ENCODE measurements around the gene AVL9.

The AVL9 gene

DNA sequence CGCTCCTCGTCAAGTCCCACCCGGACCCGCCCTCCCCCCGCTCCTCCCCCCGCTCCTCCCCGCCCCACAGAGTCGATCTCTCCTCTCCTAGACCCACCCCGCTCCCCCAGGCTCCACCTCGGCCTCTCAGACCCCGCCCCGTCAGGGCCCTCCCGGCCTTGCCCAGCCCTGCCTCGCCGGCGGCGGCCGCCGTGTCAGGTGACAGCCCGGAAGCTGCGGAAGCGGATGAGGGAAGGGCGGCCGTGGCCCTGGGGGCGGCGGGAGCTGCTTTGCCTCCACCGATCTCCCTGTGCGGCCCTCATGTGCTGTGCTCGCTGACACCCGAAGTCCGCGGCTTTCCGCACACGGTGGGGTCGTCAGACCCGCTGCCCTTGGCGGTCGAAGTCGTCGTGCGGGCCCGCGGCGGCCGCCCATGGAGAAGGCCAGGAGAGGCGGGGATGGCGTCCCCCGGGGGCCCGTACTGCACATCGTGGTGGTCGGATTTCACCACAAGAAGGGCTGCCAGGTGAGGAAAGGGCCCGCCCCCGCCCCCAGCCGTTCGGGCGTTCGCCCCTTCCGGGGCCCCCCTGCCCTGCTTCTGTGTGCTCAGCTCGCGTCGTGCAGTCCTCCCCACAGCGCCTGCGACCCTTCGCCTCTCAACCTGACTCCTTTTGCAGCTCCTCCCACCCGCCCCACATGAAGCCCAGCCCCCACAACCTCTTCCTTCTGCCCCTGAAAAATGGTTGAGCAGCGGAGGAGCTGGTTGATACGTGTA, at the start of gene AVL9:
Gene AVL9, plus strand, starts transcription at position 192 of the 754 bp plus-strand sequence. Its CDS starts 221 bp downstream, at position 413.
- peak within 1 kb of the TSS; percentile 75 for H3K4me3 ChIP-seq (ENCODE audit: low read length)
- peak; percentile 97 for DNase-seq (ENCODE audit: low read depth)
- TF ChIP-seq, protein P1, sequence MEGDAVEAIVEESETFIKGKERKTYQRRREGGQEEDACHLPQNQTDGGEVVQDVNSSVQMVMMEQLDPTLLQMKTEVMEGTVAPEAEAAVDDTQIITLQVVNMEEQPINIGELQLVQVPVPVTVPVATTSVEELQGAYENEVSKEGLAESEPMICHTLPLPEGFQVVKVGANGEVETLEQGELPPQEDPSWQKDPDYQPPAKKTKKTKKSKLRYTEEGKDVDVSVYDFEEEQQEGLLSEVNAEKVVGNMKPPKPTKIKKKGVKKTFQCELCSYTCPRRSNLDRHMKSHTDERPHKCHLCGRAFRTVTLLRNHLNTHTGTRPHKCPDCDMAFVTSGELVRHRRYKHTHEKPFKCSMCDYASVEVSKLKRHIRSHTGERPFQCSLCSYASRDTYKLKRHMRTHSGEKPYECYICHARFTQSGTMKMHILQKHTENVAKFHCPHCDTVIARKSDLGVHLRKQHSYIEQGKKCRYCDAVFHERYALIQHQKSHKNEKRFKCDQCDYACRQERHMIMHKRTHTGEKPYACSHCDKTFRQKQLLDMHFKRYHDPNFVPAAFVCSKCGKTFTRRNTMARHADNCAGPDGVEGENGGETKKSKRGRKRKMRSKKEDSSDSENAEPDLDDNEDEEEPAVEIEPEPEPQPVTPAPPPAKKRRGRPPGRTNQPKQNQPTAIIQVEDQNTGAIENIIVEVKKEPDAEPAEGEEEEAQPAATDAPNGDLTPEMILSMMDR (IDR thresholded peaks at IDR 0.05; ENCODE audit: insufficient read depth, low read depth, low read length, missing control alignments) = no peak

DNA sequence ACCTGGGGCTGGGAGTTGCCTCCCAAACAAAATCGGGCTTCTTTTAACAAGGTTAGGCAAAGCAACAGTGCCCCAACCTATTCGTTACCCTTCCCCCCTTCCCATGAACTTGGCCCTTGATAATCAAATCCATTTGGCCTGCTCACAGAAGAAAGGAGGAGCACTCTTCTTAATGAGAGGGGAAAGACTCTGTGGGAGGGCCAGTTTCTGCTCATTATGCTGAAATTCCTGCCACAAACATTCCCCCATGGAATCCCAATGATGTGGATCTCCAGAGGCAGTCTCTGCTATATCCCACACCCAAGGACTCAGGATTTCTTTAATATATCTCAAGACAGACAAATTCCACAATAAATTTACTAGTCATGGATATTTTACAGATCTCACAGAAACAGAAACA, 48.1 kb upstream of the AVL9 start:
- TF ChIP-seq, protein P1 (IDR thresholded peaks at IDR 0.05; ENCODE audit: insufficient read depth, low read depth, low read length, missing control alignments) = no peak
- DNase-seq (ENCODE audit: low read depth) = no peak
- H3K4me3 ChIP-seq (ENCODE audit: low read length) = no peak overlapping the region

DNA sequence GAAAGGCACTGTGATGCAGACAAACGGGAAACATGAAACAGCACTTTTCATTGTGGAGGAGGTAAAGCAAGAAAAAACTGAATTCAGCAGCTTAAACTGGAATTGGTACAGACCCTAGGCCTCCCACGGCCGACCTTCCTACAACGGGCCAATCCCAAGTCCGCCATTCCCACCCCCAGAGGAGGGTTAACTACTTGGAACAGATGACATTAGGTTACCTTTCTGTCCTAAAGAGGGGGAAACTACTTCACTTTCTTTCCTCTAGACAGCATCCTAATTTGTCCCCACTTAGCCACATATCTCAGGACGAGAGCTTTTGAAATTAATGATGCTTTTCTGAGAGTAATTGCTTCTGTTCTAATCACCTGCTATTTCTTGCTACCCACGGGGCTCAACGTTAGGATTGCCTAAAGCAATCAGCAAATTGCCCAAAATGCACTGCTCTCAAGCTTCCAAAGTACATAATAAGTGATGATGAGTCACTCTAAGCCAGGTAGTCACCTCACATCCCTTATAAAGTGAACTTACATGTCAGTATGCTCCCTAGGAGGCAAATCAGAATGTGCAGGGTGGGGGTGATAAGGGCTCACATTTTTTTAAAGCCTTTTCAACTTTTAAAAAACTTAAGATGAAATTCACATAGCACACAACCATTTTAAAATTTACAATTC, 41.8 kb upstream of the AVL9 start:
- no peak overlapping the region for H3K4me3 ChIP-seq (ENCODE audit: low read length)
- TF ChIP-seq, protein P1 (IDR thresholded peaks at IDR 0.05; ENCODE audit: insufficient read depth, low read depth, low read length, missing control alignments) = no peak
- DNase-seq (ENCODE audit: low read depth) = peak; percentile 66

DNA sequence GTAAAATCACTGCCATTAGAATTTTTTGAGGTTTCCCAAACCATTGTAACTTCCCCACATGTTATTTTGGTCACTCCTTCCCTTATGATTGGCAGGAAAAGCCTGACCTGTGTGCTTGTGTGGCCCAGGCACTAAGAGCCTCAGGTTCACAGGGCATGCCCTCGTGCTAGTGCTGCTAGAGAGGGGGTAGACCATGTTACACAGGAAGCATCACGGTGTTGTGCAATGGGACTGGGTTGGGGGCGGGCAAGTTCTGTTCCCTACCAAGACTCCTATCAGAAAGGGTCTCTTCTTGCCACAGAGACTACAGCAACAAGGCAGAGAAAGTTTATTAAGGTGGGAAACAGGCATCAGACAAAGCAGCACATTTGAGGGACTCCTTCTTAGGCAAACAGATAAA, 37.3 kb upstream of the AVL9 start:
- no peak overlapping the region for H3K4me3 ChIP-seq (ENCODE audit: low read length)
- TF ChIP-seq, protein P1 (IDR thresholded peaks at IDR 0.05; ENCODE audit: insufficient read depth, low read depth, low read length, missing control alignments) = no peak
- DNase-seq (ENCODE audit: low read depth) = no peak

DNA sequence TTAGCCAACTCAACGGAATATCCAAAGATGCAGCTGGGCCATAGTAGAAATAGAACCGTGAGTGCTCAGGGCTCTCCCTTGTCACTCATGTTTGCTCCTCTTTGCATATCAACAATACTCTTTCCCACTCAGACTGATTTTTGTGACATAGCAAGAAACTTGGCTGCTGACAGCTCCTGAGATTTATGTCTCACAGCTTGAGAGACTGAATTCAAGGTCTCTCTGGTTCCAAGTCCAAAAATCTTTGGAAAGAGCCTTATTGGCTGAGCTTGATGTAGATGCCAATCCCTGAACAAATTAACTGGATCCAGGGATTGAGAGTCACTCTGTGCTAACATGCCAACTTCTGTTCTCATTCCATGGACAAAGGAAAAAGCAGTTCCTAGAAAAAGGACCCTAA, 35.5 kb upstream of the AVL9 start:
- no peak for DNase-seq (ENCODE audit: low read depth)

DNA sequence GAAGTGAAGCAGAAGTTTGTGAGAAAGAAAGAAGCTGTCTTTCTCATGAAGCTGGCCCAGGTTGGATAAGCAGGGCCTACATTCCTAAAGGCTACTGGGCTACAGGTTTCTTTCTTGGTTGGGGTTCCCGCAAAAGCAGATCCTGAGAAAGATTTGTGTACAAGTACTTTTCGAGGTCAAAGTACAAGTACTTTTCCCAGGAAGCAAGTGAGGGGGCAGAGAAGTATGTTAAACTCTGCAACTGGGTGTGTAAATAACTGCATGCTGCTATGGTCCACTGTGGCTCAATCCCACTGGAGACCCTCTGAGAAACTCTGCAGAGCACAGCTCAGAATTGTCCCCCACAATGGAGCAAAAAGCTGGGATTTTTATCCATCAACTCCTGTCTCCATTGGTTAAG, 33.8 kb upstream of the AVL9 start:
- TF ChIP-seq, protein P1 (IDR thresholded peaks at IDR 0.05; ENCODE audit: insufficient read depth, low read depth, low read length, missing control alignments) = no peak

More for the DNA sequence above, 35.5 kb upstream of the AVL9 start:
- no peak overlapping the region for H3K4me3 ChIP-seq (ENCODE audit: low read length)
- TF ChIP-seq, protein P1 (IDR thresholded peaks at IDR 0.05; ENCODE audit: insufficient read depth, low read depth, low read length, missing control alignments) = no peak

More for the DNA sequence above, 33.8 kb upstream of the AVL9 start:
- DNase-seq (ENCODE audit: low read depth) = no peak
- H3K4me3 ChIP-seq (ENCODE audit: low read length) = no peak overlapping the region

Measured in epithelial cell of esophagus (primary cell).